ENCODE measurements around the gene USP24. TPM values are rescaled to one million over a fixed set of nuclear protein-coding genes. Genes with fewer than 3 reads are reported as not detected.

USP24 gene
- total RNA-seq, 1 donor from 2014 or later = 19.7 TPM

- no peak for TF ChIP-seq CTCF (conservative IDR thresholded peaks at IDR 0.05; ENCODE audit: low read depth, low read length)
- no peak for DNase-seq (ENCODE audit: low read depth)
- no peak overlapping the region for H3K4me3 ChIP-seq (ENCODE audit: low read depth, low read length)
These were observed 29.4 kb upstream of the USP24 start for GRCh38 chr1:55244476-55245099.

GRCh38 chr1:55243655-55244054, 28.5 kb upstream of the USP24 start:
- DNase-seq (ENCODE audit: low read depth) = no peak
- no peak overlapping the region for H3K4me3 ChIP-seq (ENCODE audit: low read depth, low read length)
- TF ChIP-seq CTCF (conservative IDR thresholded peaks at IDR 0.05; ENCODE audit: low read depth, low read length) = no peak

- TF ChIP-seq CTCF (conservative IDR thresholded peaks at IDR 0.05; ENCODE audit: low read depth, low read length) = no peak
- DNase-seq (ENCODE audit: low read depth) = no peak
These were observed 24.4 kb upstream of the USP24 start for GRCh38 chr1:55239548-55239947.

GRCh38 chr1:55235722-55236121, 20.6 kb upstream of the USP24 start:
- no peak overlapping the region for H3K4me3 ChIP-seq (ENCODE audit: low read depth, low read length)
- DNase-seq (ENCODE audit: low read depth) = no peak
- no peak for TF ChIP-seq CTCF (conservative IDR thresholded peaks at IDR 0.05; ENCODE audit: low read depth, low read length)

More at GRCh38 chr1:55239548-55239947, 24.4 kb upstream of the USP24 start:
- H3K4me3 ChIP-seq (ENCODE audit: low read depth, low read length) = no peak overlapping the region

- DNase-seq (ENCODE audit: low read depth) = no peak
- no peak for TF ChIP-seq CTCF (conservative IDR thresholded peaks at IDR 0.05; ENCODE audit: low read depth, low read length)
- no peak overlapping the region for H3K4me3 ChIP-seq (ENCODE audit: low read depth, low read length)
These were observed 18.9 kb upstream of the USP24 start for GRCh38 chr1:55234016-55234415.

GRCh38 chr1:55233145-55233777, 18.1 kb upstream of the USP24 start:
- no peak overlapping the region for H3K4me3 ChIP-seq (ENCODE audit: low read depth, low read length)
- TF ChIP-seq CTCF (conservative IDR thresholded peaks at IDR 0.05; ENCODE audit: low read depth, low read length) = no peak
- DNase-seq (ENCODE audit: low read depth) = no peak

Measured in epithelial cell of proximal tubule (primary cell).